K562 (cell line): Measurements from ENCODE around the gene CALML4. TPM values are rescaled to one million over a fixed set of nuclear protein-coding genes. Genes with fewer than 3 reads are reported as not detected.
A peak's percentile ranks its signal among the peaks of the same experiment; 100 is the strongest.

Experiments used
- ATF4 ChIP-seq: fragments of 450-650 bp; formaldehyde crosslinking; IDR thresholded peaks from 2 replicates; pipeline ENCODE4 v1.4.0; 2022; ENCODE audit warnings: mild to moderate bottlenecking, moderate library complexity
- CEBPB ChIP-seq: fragments of 450-650 bp; IDR thresholded peaks from 2 replicates; pipeline ENCODE4 v1.6.1; 2016; ENCODE audit warnings: missing genetic modification characterization, missing compliant biosample characterization
- CEBPG ChIP-seq, 3 experiments: fragments of 200-800 bp in 1 of 3; sonication (Bioruptor generic) in 1 of 3; sonication (generic) in 1 of 3; formaldehyde crosslinking in 1 of 3; IDR thresholded peaks in 2 of 3; conservative IDR thresholded peaks in 1 of 3; 2 replicates each; pipeline versions ENCODE4 v1.6.1 to v1.8.0; 2016 to 2022; ENCODE audit warnings: missing compliant biosample characterization in 2 of 3, missing genetic modification characterization in 2 of 3, mild to moderate bottlenecking in 1 of 3, missing genetic modification reagents in 1 of 3
- FOXJ3 ChIP-seq: sonication (generic); formaldehyde crosslinking; IDR thresholded peaks from 2 replicates; pipeline ENCODE4 v1.4.0; 2020; ENCODE audit warnings: mild to moderate bottlenecking, missing genetic modification reagents
- GTF3C2 ChIP-seq: IDR thresholded peaks from 3 replicates; pipeline ENCODE4 v1.6.1; 2011; ENCODE audit warnings: borderline replicate concordance, mild to moderate bottlenecking, moderate library complexity; ENCODE audit not compliant: insufficient read length; ENCODE audit errors: extremely low read depth
- HDAC2 ChIP-seq: fragments of 450-650 bp; IDR thresholded peaks from 2 replicates; pipeline ENCODE4 v1.6.1; 2016; ENCODE audit warnings: mild to moderate bottlenecking
- KAT7 ChIP-seq: sonication (generic); formaldehyde crosslinking; IDR thresholded peaks from 2 replicates; pipeline ENCODE4 v1.8.0; 2022; ENCODE audit warnings: missing genetic modification reagents, mild to moderate bottlenecking, borderline replicate concordance
- NBN ChIP-seq: fragments of 450-650 bp; IDR thresholded peaks from 2 replicates; pipeline ENCODE4 v1.6.1; 2016; ENCODE audit warnings: low read depth, mild to moderate bottlenecking
- NRF1 ChIP-seq, 2 experiments: fragments of 450-650 bp; IDR thresholded peaks in 1 of 2; conservative IDR thresholded peaks in 1 of 2; 2 replicates each; pipeline ENCODE4 v1.6.1; 2014; ENCODE audit warnings: mild to moderate bottlenecking in 2 of 2
- SMARCA5 ChIP-seq: fragments of 450-650 bp; IDR thresholded peaks from 2 replicates; pipeline ENCODE4 v1.6.1; 2016
- XRCC5 ChIP-seq: fragments of 200-400 bp; formaldehyde crosslinking; IDR thresholded peaks from 2 replicates; pipeline ENCODE4 v1.6.1; 2017; ENCODE audit warnings: low read depth, mild to moderate bottlenecking, low read length
- ZBTB7A ChIP-seq: IDR thresholded peaks from 2 replicates; pipeline ENCODE4 v1.6.1; 2011; ENCODE audit warnings: low read depth, mild to moderate bottlenecking, low read length, moderate library complexity, borderline replicate concordance; ENCODE audit not compliant: control insufficient read depth
- polyA plus RNA-seq, 8 experiments: library from polyadenylated mRNA; depleted of rRNA in 4 of 8; stranded (reverse) in 5 of 8; unstranded in 3 of 8; fragments of >200 nt; fragmentation: Nextera tagmentation in 2 of 8; fragmentation: Illumina TruSeq in 1 of 8; extraction: Ambion mirVana in 2 of 8; extraction: Trizol in 1 of 8; gene quantifications; 2 replicates each; pipeline versions ENCODE4 v1.2.1 to v1.2.3, GENCODE V29; 2011 to 2014; ENCODE audit warnings: inconsistent platforms in 1 of 8, missing spikeins in 1 of 8
- total RNA-seq, 7 experiments: library from RNA; depleted of rRNA in 6 of 7; stranded (reverse); fragments of >200 nt in 6 of 7; fragmentation: Illumina TruSeq in 2 of 7; extraction: Trizol in 2 of 7; gene quantifications; 2 replicates each; pipeline versions ENCODE4 v1.2.1 to v1.2.3, GENCODE V29; 2011 to 2021; ENCODE audit warnings: low replicate concordance in 1 of 7

Gene CALML4
- total and polyA plus RNA-seq, 9 of the 15 experiments (the other 6 are each of a cell fraction or from before 2014, with no cell fraction given): 2.8 to 30.6 (median 15.5) TPM

- TF ChIP-seq GTF3C2 (peak; percentile 48), SMARCA5 (peak; percentile 98), CEBPB (peak; percentile 84), HDAC2 (peak; percentile 94), ZBTB7A (no peak), NBN (0 out of 2 replicates have a peak, but pooled peaks have one; percentile 44), NRF1 (conservative IDR thresholded peaks at IDR 0.05 in 1 of 2, IDR thresholded peaks at IDR 0.05 in 1 of 2) (peak; percentile 49 to 61; a peak in 3 of 4 replicates), CEBPG (CRISPR knock-in tag; IDR thresholded peaks at IDR 0.05) (peak; percentile 42; the same call in 1 of the 2 replicates), CEBPG (tag; conservative IDR thresholded peaks at IDR 0.05 in 1 of 2, IDR thresholded peaks at IDR 0.05 in 1 of 2) (0 out of 4 replicates have a peak, but pooled peaks of 1 of the 2 experiments have one; percentile 3), KAT7 (CRISPR knock-in tag) (peak; percentile 58), FOXJ3 (CRISPR knock-in tag) (no peak), ATF4 (CRISPR knock-in tag) (no peak), XRCC5 (peak; percentile 41; the same call in 1 of the 2 replicates)
These were observed 23.2 kb upstream of the CALML4 start (continued) for GRCh38 chr15:68228143-68228970.
